Measurements from ENCODE around the gene HDGFL3. TPM values are rescaled to one million over a fixed set of nuclear protein-coding genes. Genes with fewer than 3 reads are reported as not detected.

HDGFL3 gene
- total RNA-seq, 4 donors from 2014 or later, result 5.7 to 19.0 (median 12.4) TPM

GRCh38 chr15:83209333-83209732, 1.7 kb upstream of the HDGFL3 start:
- intact Hi-C loops (cut with DNase I; ENCODE audit: low total_unique reads), result no loop called here
- no peak overlapping the region for H3K4me3 ChIP-seq (ENCODE audit: low read depth, poor library complexity, severe bottlenecking)
- DNase-seq (ENCODE audit: low spot score in 2 of 2), result no peak
- no peak for TF ChIP-seq CTCF (IDR thresholded peaks at IDR 0.05)
- TF ChIP-seq POLR2A (IDR thresholded peaks at IDR 0.05), result no peak
- WGBS, 2 donors, result 77 to 82% methylated on average over 5 of the region's 5 CpGs

- 16% methylated on average over 11 of the region's 11 CpGs for WGBS, 2 donors
- intact Hi-C loops (cut with DNase I; ENCODE audit: low total_unique reads), result no loop called here
Measured at GRCh38 chr15:83208367-83208661, 691 bp upstream of the HDGFL3 start.

GRCh38 chr15:83207009-83207659, 489 bp downstream of the HDGFL3 start:
- peak overlapping the region; percentile 62 for H3K4me3 ChIP-seq (ENCODE audit: low read depth, poor library complexity, severe bottlenecking)
- intact Hi-C loops (cut with DNase I; ENCODE audit: low total_unique reads), result no loop called here
- DNase-seq (ENCODE audit: low spot score in 2 of 2), result peak in 1 of 2 donors; percentile 89
- TF ChIP-seq CTCF (IDR thresholded peaks at IDR 0.05) (no peak), POLR2A (IDR thresholded peaks at IDR 0.05) (no peak)
- WGBS, 2 donors, result 0 to 1% methylated on average over 41 to 77 of the region's 93 CpGs

More at GRCh38 chr15:83208367-83208661, 691 bp upstream of the HDGFL3 start:
- no peak for DNase-seq (ENCODE audit: low spot score in 2 of 2)
- TF ChIP-seq POLR2A (IDR thresholded peaks at IDR 0.05) (no peak), CTCF (IDR thresholded peaks at IDR 0.05) (no peak)
- peak overlapping the region; percentile 62 for H3K4me3 ChIP-seq (ENCODE audit: low read depth, poor library complexity, severe bottlenecking)

- DNase-seq (ENCODE audit: low spot score in 2 of 2), result no peak
- 1 to 3% methylated on average over 10 to 25 of the region's 25 CpGs for WGBS, 2 donors
- no peak for TF ChIP-seq POLR2A (IDR thresholded peaks at IDR 0.05)
- no peak for TF ChIP-seq CTCF (IDR thresholded peaks at IDR 0.05)
- H3K4me3 ChIP-seq (ENCODE audit: low read depth, poor library complexity, severe bottlenecking), result peak overlapping the region; percentile 62
- intact Hi-C loops (cut with DNase I; ENCODE audit: low total_unique reads), result no loop called here
Measured at GRCh38 chr15:83206526-83207008, 1.1 kb downstream of the HDGFL3 start.

- no peak overlapping the region for H3K4me3 ChIP-seq (ENCODE audit: low read depth, poor library complexity, severe bottlenecking)
- intact Hi-C loops (cut with DNase I; ENCODE audit: low total_unique reads), result no loop called here
- no peak for DNase-seq (ENCODE audit: low spot score in 2 of 2)
- TF ChIP-seq POLR2A (IDR thresholded peaks at IDR 0.05) (no peak), CTCF (IDR thresholded peaks at IDR 0.05) (no peak)
- 44 to 47% methylated on average over 4 of the region's 4 CpGs for WGBS, 2 donors
Measured at GRCh38 chr15:83205725-83206324, 1.8 kb downstream of the HDGFL3 start.
